PC-3 (cell line): ENCODE measurements around the gene OR1I1.

Experiments used
- CTCF ChIP-seq: fragments of 300-600 bp; sonication (generic); conservative IDR thresholded peaks from 2 replicates; pipeline ENCODE4 v1.5.1; 2017; ENCODE audit warnings: antibody characterized with exemption, low read depth, mild to moderate bottlenecking, low read length
- EZH2 ChIP-seq: fragments of 300-600 bp; sonication (generic); IDR thresholded peaks from one replicate; pipeline ENCODE4 v1.6.1; 2017; ENCODE audit warnings: antibody characterized with exemption, mild to moderate bottlenecking, low read length; ENCODE audit not compliant: unreplicated experiment
- EZH2phosphoT487 ChIP-seq: fragments of 300-600 bp; sonication (generic); IDR thresholded peaks from 2 replicates; pipeline ENCODE4 v1.6.1; 2018; ENCODE audit warnings: mild to moderate bottlenecking, antibody characterized with exemption, low read length, borderline replicate concordance

GRCh38 chr19:15126131-15126910 lies 44.3 kb downstream of the OR1I1 start:
- no peak for TF ChIP-seq EZH2phosphoT487
- TF ChIP-seq EZH2, result no peak
- TF ChIP-seq CTCF, result no peak
